ENCODE measurements around the gene HSPA1A.

The HSPA1A gene

GRCh38 chr6:31777667-31778050 is 37.7 kb upstream of the HSPA1A start:
- Histone ChIP-seq H3K36me3 (ENCODE audit: insufficient read depth) (peaks cover 5% of the 10 kb centered on the region; the same call in 1 of the 2 replicates), H3K4me2 (peak overlapping the region; percentile 89)

DNA sequence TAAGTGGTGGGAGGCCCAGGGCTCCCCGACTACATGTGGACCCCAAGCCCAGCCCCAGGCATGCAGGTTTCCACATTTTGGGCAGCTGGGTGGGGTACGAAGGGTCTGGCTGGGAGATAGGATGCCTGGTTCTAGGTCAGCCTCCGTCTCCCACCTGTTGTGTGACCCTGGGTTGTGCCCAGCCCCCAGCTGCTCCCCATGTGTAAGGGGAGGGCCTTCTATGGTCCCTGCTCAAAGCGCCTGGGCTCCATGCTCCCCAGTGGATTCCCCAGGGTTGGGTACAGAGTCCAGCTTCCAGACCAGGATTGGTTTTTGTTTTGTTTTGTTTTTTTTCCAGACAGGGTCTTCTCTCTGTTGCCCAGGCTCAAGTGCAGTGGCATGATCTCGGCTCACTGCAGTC is 37.1 kb upstream of the HSPA1A start:
- peak overlapping the region; percentile 79 for H3K27ac ChIP-seq
- no peaks in the 10 kb centered on the region for H4K20me1 ChIP-seq (ENCODE audit: insufficient read depth)
- TF ChIP-seq CTCF (conservative IDR thresholded peaks at IDR 0.05; ENCODE audit: low read depth, low read length), result no peak

More at GRCh38 chr6:31777667-31778050, 37.7 kb upstream of the HSPA1A start:
- H3K9ac ChIP-seq, result peak overlapping the region; percentile 58; the same call in 1 of the 2 replicates
- peaks cover 40% of the 10 kb centered on the region for H3K4me1 ChIP-seq (ENCODE audit: low read depth, poor library complexity, severe bottlenecking)
- H3K27ac ChIP-seq, result peak overlapping the region; percentile 79
- H4K20me1 ChIP-seq (ENCODE audit: insufficient read depth), result no peaks in the 10 kb centered on the region
- no peaks in the 10 kb centered on the region for H3K27me3 ChIP-seq (ENCODE audit: insufficient read depth, low read depth)
- TF ChIP-seq CTCF (conservative IDR thresholded peaks at IDR 0.05; ENCODE audit: low read depth, low read length), result no peak
- no peak overlapping the region for H2AFZ ChIP-seq (ENCODE audit: low read depth)
- no peaks in the 10 kb centered on the region for H3K79me2 ChIP-seq (ENCODE audit: insufficient read depth, low read depth)
- no peak overlapping the region for H3K4me3 ChIP-seq (IDR thresholded peaks at IDR 0.05; ENCODE audit: insufficient read depth, low read depth, low read length)

DNA sequence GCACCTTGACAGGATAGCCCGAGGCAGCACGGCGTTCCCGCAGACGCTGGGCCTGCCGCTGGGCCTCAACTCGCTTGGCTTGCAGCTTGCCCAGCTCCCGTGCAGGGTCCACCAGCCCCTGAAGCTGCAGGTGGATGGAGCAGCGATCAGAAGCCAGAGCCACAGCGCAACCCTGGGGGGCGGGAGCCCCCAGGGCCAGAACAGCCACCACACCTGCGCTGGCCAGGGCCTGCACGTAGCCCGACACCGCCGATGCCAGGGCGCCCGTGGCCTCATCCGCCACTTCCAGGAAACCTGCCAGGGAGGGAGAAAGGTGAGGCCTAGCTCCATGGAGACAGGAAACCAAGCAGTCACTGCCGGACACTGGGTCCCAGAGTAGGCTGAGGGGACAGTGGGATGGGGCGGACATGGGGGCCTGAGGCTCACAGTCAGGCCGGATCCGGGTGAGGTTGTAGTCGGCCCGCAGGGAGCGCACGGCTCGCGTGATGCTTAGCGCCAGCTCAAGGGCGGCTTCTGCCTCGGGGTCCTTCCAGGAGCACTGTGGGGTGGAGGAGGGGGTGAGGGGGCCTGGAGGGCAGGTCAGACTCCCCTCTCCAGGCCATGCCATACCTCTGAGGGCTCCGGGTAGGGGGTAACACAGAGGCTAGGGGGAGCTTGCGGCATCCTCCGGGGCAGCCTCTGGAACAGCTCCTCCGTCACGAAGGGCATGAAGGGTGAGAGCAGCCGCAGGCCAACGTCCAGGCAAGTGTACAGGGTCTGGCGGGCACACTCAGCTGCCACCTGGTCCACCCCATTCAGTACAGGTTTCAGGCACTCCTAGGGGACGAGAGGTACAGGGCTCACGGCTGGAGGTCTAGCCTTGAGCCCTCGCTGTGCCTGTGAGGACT is 36.1 kb upstream of the HSPA1A start:
- H4K20me1 ChIP-seq (ENCODE audit: insufficient read depth), result no peaks in the 10 kb centered on the region
- no peak for TF ChIP-seq CTCF (conservative IDR thresholded peaks at IDR 0.05; ENCODE audit: low read depth, low read length)
- no peak overlapping the region for H3K9ac ChIP-seq
- no peak overlapping the region for H3K4me2 ChIP-seq
- H2AFZ ChIP-seq (ENCODE audit: low read depth), result no peak overlapping the region
- H3K4me1 ChIP-seq (ENCODE audit: low read depth, poor library complexity, severe bottlenecking), result peaks cover 40% of the 10 kb centered on the region
- H3K79me2 ChIP-seq (ENCODE audit: insufficient read depth, low read depth), result no peaks in the 10 kb centered on the region
- H3K4me3 ChIP-seq (IDR thresholded peaks at IDR 0.05; ENCODE audit: insufficient read depth, low read depth, low read length), result no peak overlapping the region
- peaks cover 5% of the 10 kb centered on the region; the same call in 1 of the 2 replicates for H3K36me3 ChIP-seq (ENCODE audit: insufficient read depth)
- H3K27me3 ChIP-seq (ENCODE audit: insufficient read depth, low read depth), result no peaks in the 10 kb centered on the region
- H3K27ac ChIP-seq, result no peak overlapping the region; the same call in 1 of the 2 replicates

More for the DNA sequence above, 37.1 kb upstream of the HSPA1A start:
- Histone ChIP-seq H2AFZ (ENCODE audit: low read depth) (no peak overlapping the region), H3K4me1 (ENCODE audit: low read depth, poor library complexity, severe bottlenecking) (peaks cover 40% of the 10 kb centered on the region), H3K9ac (no peak overlapping the region; the same call in 1 of the 2 replicates), H3K27me3 (ENCODE audit: insufficient read depth, low read depth) (no peaks in the 10 kb centered on the region), H3K79me2 (ENCODE audit: insufficient read depth, low read depth) (no peaks in the 10 kb centered on the region), H3K36me3 (ENCODE audit: insufficient read depth) (peaks cover 5% of the 10 kb centered on the region; the same call in 1 of the 2 replicates), H3K4me2 (peak overlapping the region; percentile 89; the same call in 1 of the 2 replicates), H3K4me3 (IDR thresholded peaks at IDR 0.05; ENCODE audit: insufficient read depth, low read depth, low read length) (no peak overlapping the region)

DNA sequence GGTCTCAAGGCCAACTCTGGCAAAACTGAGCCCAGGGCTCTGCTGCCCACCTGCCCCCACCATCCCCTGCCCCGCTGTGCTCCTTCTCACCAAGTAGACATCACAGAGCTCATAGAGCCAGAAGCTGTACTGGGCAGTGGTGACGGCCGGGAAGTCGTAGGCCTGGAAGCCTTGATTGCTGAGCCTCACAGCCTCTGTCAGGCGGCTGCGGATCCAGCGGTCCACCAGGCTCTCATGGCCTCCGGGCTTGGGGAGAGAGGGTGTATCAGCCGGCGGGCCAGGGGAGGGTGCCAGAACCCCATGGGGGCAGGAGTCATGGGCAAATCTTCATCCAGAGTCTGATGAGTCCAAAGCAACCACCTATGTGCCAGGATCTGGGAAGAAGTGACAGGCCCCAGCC is 35.4 kb upstream of the HSPA1A start:
- Histone ChIP-seq H3K27me3 (ENCODE audit: insufficient read depth, low read depth) (no peaks in the 10 kb centered on the region), H4K20me1 (ENCODE audit: insufficient read depth) (no peaks in the 10 kb centered on the region), H3K27ac (no peak overlapping the region), H3K4me1 (ENCODE audit: low read depth, poor library complexity, severe bottlenecking) (peaks cover 40% of the 10 kb centered on the region), H3K79me2 (ENCODE audit: insufficient read depth, low read depth) (no peaks in the 10 kb centered on the region), H2AFZ (ENCODE audit: low read depth) (no peak overlapping the region), H3K4me2 (no peak overlapping the region), H3K36me3 (ENCODE audit: insufficient read depth) (peaks cover 5% of the 10 kb centered on the region; the same call in 1 of the 2 replicates), H3K4me3 (IDR thresholded peaks at IDR 0.05; ENCODE audit: insufficient read depth, low read depth, low read length) (no peak overlapping the region), H3K9ac (no peak overlapping the region)
- no peak for TF ChIP-seq CTCF (conservative IDR thresholded peaks at IDR 0.05; ENCODE audit: low read depth, low read length)
